H1 (cell line): Measurements from ENCODE around the gene PTTG1IP. TPM values are rescaled to one million over a fixed set of nuclear protein-coding genes. Genes with fewer than 3 reads are reported as not detected.

Experiments used
- EP300 ChIP-seq, 2 experiments: IDR thresholded peaks; 1 replicate in 1 of 2; 2 replicates in 1 of 2; pipeline ENCODE4 v1.6.1; 2011 to 2012; ENCODE audit warnings: low read depth in 2 of 2, low read length in 2 of 2, mild to moderate bottlenecking in 2 of 2, borderline replicate concordance in 1 of 2, inconsistent platforms in 1 of 2, moderate library complexity in 1 of 2
- SAP30 ChIP-seq: fragments of 300-600 bp; sonication (generic); IDR thresholded peaks from 2 replicates; pipeline ENCODE4 v1.7.1; 2012; ENCODE audit warnings: low read length, moderate library complexity, mild to moderate bottlenecking, inconsistent platforms; ENCODE audit not compliant: insufficient read depth, insufficient replicate concordance
- polyA plus RNA-seq, 7 experiments: library from polyadenylated mRNA; depleted of rRNA in 3 of 7; stranded (reverse) in 5 of 7; unstranded in 2 of 7; fragments of >200 nt in 5 of 7; fragments of 200-250 nt in 2 of 7; gene quantifications; 1 replicate in 5 of 7; 2 replicates in 1 of 7; 4 replicates in 1 of 7; pipeline versions ENCODE4 v1.2.1 to v1.2.3, GENCODE V29; 2011 to 2013; ENCODE audit warnings: missing spikeins in 2 of 7, mixed read lengths in 2 of 7
- total RNA-seq: library from RNA; stranded (reverse); fragmentation: NEBNext Ultra II Directional; extraction: Animal tissue kit (Norgen Biotek cat#: 25700); gene quantifications from 2 replicates; pipeline ENCODE4 v1.2.1, GENCODE V29; 2021

Gene PTTG1IP
- total and polyA plus RNA-seq, 2 of the 8 experiments (the other 6 are each of a cell fraction or from before 2014, with no cell fraction given): 90.8 to 130 TPM

DNA sequence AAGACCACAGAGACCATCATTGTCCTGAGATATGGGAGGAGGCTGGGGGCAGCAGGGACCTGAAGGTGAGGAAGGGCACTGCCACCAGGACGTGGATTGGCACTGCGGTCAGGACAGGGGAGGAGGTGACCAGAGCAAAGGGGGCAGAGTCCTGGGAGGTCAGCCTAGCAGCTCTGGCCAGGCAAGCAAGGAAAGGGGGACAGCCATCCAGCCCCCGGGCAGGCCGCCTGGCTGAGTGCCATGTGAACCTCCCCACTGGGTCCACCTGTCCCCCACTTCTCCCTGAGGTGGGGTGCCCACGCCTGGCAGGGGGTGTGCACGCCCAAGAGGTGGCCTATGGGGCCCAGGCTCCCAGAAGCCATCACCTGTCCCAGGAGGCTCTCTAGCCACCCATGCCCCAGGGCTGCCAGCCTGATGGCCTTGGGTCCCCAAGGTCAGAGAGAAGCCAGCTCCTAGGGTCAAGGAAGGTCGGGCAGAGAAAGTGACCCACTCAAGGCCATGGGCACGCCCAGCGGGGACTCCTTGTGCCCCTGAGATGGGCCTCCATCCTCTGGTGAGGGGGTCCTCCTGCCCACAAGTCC, 17.6 kb upstream of the PTTG1IP start (continued):
- no peak for TF ChIP-seq EP300 (IDR thresholded peaks at IDR 0.05; ENCODE audit: borderline replicate concordance in 1 of 2, low read depth in 2 of 2, low read length in 2 of 2)
- no peak for TF ChIP-seq SAP30
